ENCODE results near the gene AMOTL2. TPM values are rescaled to one million over a fixed set of nuclear protein-coding genes. Genes with fewer than 3 reads are reported as not detected.

AMOTL2 gene
- total and polyA plus RNA-seq, 2 donors (not counting 1 experiment from before 2014, with no cell fraction given) = not detected

- peaks cover 0 to 42% (median 5%) of the 10 kb centered on the region in 4 experiments for H3K27me3 ChIP-seq (replicated peaks in 1 of 4; ENCODE audit: control extremely low read depth in 1 of 4, control insufficient read depth in 3 of 4, insufficient read depth in 4 of 4, low read length in 3 of 4)
- no peak overlapping the region for H3K9ac ChIP-seq (ENCODE audit: low read length)
- no peak overlapping the region for H3K4me3 ChIP-seq (ENCODE audit: control extremely low read depth in 1 of 5, extremely low read depth in 1 of 5, insufficient read depth in 1 of 5, low read depth in 2 of 5, low read length in 4 of 5)
- Mint-ChIP-seq H3K4me3 (no peak overlapping the region), H3K27me3 (peaks cover 35% of the 10 kb centered on the region), H3K9me3 (ENCODE audit: insufficient read depth) (no peaks in the 10 kb centered on the region), H3K27ac (no peak overlapping the region), H3K4me1 (peaks cover 3% of the 10 kb centered on the region)
- intact Hi-C loops (cut with micrococcal nuclease) = no loop called here
- H4K20me1 ChIP-seq (ENCODE audit: control insufficient read depth, insufficient read depth, low read length, poor library complexity, severe bottlenecking) = no peaks in the 10 kb centered on the region
- no peak for TF ChIP-seq CTCF (IDR thresholded peaks at IDR 0.05)
- no peaks in the 10 kb centered on the region for H3K79me2 ChIP-seq (ENCODE audit: control insufficient read depth, insufficient read depth, low read length)
- ChIA-PET POLR2A (no interaction called here), CTCF (no interaction called here)
- H3K4me1 ChIP-seq (ENCODE audit: control insufficient read depth in 2 of 2, insufficient read depth in 2 of 2, low read length in 2 of 2) = peaks cover 2 to 6% of the 10 kb centered on the region in 2 donors
- no peak overlapping the region for H3K27ac ChIP-seq (ENCODE audit: low read length in 2 of 2)
- H3K36me3 ChIP-seq (replicated peaks in 1 of 2; ENCODE audit: control extremely low read depth in 1 of 2, control insufficient read depth in 1 of 2, extremely low read depth in 1 of 2, insufficient read depth in 2 of 2, low read length in 1 of 2) = no peaks in the 10 kb centered on the region
- H3K9me3 ChIP-seq (ENCODE audit: control extremely low read depth in 1 of 3, control insufficient read depth in 2 of 3, insufficient read depth in 1 of 3, low read length in 2 of 3) = peaks cover 0 to 5% (median 0%) of the 10 kb centered on the region in 3 donors
- H2AFZ ChIP-seq (ENCODE audit: insufficient read depth, low read depth, low read length, poor library complexity, severe bottlenecking) = no peak overlapping the region
- WGBS (ENCODE audit: insufficient coverage) = 75% methylated on average over 1 of the region's 2 CpGs
- ATAC-seq (ENCODE audit: low read depth) = no peak
- H3K4me2 ChIP-seq (replicated peaks; ENCODE audit: low read depth, low read length, poor library complexity, severe bottlenecking) = no peak overlapping the region
- no peak for DNase-seq
These were observed 63.0 kb downstream of the AMOTL2 start for GRCh38 chr3:134311265-134311664.

GRCh38 chr3:134309987-134310700, 64.1 kb downstream of the AMOTL2 start:
- intact Hi-C loops (cut with micrococcal nuclease) = no loop called here
- POLR2A ChIA-PET = no interaction called here
- peaks cover 2 to 6% of the 10 kb centered on the region in 2 donors for H3K4me1 ChIP-seq (ENCODE audit: control insufficient read depth in 2 of 2, insufficient read depth in 2 of 2, low read length in 2 of 2)
- H3K9me3 Mint-ChIP-seq (ENCODE audit: insufficient read depth) = no peaks in the 10 kb centered on the region
- 60% methylated on average over 7 of the region's 9 CpGs for WGBS (ENCODE audit: insufficient coverage)
- peaks cover 36% of the 10 kb centered on the region for H3K27me3 Mint-ChIP-seq
- no peak overlapping the region for H3K4me2 ChIP-seq (replicated peaks; ENCODE audit: low read depth, low read length, poor library complexity, severe bottlenecking)
- no peak overlapping the region for H3K4me3 ChIP-seq (ENCODE audit: control extremely low read depth in 1 of 5, extremely low read depth in 1 of 5, insufficient read depth in 1 of 5, low read depth in 2 of 5, low read length in 4 of 5)
- no peak overlapping the region for H3K9ac ChIP-seq (ENCODE audit: low read length)
- TF ChIP-seq EZH2 (IDR thresholded peaks at IDR 0.05; ENCODE audit: borderline replicate concordance, insufficient read depth, low read depth, low read length, poor library complexity, severe bottlenecking) = no peak
- TF ChIP-seq CTCF (IDR thresholded peaks at IDR 0.05) = no peak
- H3K4me1 Mint-ChIP-seq = peaks cover 3% of the 10 kb centered on the region
- H2AFZ ChIP-seq (ENCODE audit: insufficient read depth, low read depth, low read length, poor library complexity, severe bottlenecking) = no peak overlapping the region
- H3K4me3 Mint-ChIP-seq = no peak overlapping the region
- no peaks in the 10 kb centered on the region for H4K20me1 ChIP-seq (ENCODE audit: control insufficient read depth, insufficient read depth, low read length, poor library complexity, severe bottlenecking)
- no peaks in the 10 kb centered on the region for H3K36me3 ChIP-seq (replicated peaks in 1 of 2; ENCODE audit: control extremely low read depth in 1 of 2, control insufficient read depth in 1 of 2, extremely low read depth in 1 of 2, insufficient read depth in 2 of 2, low read length in 1 of 2)
- no peak for DNase-seq
- H3K9me3 ChIP-seq (ENCODE audit: control extremely low read depth in 1 of 3, control insufficient read depth in 2 of 3, insufficient read depth in 1 of 3, low read length in 2 of 3) = peaks cover 0 to 5% (median 0%) of the 10 kb centered on the region in 3 donors
- ATAC-seq (ENCODE audit: low read depth) = no peak
- no peaks in the 10 kb centered on the region for H3K79me2 ChIP-seq (ENCODE audit: control insufficient read depth, insufficient read depth, low read length)
- no peak overlapping the region for H3K27ac Mint-ChIP-seq
- H3K27ac ChIP-seq (ENCODE audit: low read length in 2 of 2) = no peak overlapping the region
- CTCF ChIA-PET = interaction anchor here (1.0 to 1.5 kb wide), 2 partner anchors 97 to 165 kb away, joined by 3 to 6 read pairs; no protein-coding TSS in a partner anchor
- H3K27me3 ChIP-seq (replicated peaks in 1 of 4; ENCODE audit: control extremely low read depth in 1 of 4, control insufficient read depth in 3 of 4, insufficient read depth in 4 of 4, low read length in 3 of 4) = peaks cover 0 to 41% (median 10%) of the 10 kb centered on the region in 4 experiments
